C4-2B (cell line): ENCODE results near the gene ASB15.

Experiments used
- ZFX ChIP-seq: fragments of 450-650 bp; IDR thresholded peaks from 2 replicates; pipeline ENCODE4 v1.6.1; 2017
- TF ChIP-seq, protein P1 (sequence below): fragments of 450-650 bp; conservative IDR thresholded peaks from 2 replicates; pipeline ENCODE4 v1.5.1; 2017; ENCODE audit warnings: mild to moderate bottlenecking

DNA sequence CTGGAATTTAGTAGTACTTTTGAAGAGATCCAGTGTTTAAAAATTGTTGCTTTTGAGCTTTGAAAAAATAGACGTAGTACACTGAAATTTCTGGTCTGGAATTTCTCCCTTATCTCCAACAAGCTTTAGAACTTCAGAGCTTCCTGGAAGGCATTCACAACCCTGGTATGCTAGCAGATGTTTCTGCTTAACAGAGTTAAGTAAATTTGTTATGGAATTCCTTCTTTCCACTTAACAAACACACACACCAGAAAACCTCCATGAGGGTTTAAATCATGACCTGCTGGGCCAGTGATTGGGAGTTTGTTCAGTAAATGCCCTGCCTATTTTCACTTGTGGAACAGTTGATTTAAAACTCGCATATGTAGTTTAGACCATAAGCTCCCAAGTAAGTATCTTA is 13.7 kb downstream of the ASB15 start:
- TF ChIP-seq, protein P1, sequence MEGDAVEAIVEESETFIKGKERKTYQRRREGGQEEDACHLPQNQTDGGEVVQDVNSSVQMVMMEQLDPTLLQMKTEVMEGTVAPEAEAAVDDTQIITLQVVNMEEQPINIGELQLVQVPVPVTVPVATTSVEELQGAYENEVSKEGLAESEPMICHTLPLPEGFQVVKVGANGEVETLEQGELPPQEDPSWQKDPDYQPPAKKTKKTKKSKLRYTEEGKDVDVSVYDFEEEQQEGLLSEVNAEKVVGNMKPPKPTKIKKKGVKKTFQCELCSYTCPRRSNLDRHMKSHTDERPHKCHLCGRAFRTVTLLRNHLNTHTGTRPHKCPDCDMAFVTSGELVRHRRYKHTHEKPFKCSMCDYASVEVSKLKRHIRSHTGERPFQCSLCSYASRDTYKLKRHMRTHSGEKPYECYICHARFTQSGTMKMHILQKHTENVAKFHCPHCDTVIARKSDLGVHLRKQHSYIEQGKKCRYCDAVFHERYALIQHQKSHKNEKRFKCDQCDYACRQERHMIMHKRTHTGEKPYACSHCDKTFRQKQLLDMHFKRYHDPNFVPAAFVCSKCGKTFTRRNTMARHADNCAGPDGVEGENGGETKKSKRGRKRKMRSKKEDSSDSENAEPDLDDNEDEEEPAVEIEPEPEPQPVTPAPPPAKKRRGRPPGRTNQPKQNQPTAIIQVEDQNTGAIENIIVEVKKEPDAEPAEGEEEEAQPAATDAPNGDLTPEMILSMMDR = no peak
- TF ChIP-seq ZFX = no peak
